CD4-positive, alpha-beta T cell treated with Interleukin-21 for 1 hour (primary cell): ENCODE measurements around the gene NMNAT3.

Experiments
- DNase-seq: peaks from one replicate; pipeline ENCODE4 v3.0.0-alpha.2; 2020

Gene NMNAT3

GRCh38 chr3:139674571-139675260 is 3.1 kb downstream of the NMNAT3 start:
- no peak for DNase-seq

- no peak for DNase-seq
Observed at GRCh38 chr3:139672884-139673283, 4.9 kb downstream of the NMNAT3 start.

- no peak for DNase-seq
Observed at GRCh38 chr3:139671863-139672646, 5.7 kb downstream of the NMNAT3 start.

GRCh38 chr3:139671107-139671506 is 6.7 kb downstream of the NMNAT3 start:
- no peak for DNase-seq

- DNase-seq: no peak
Observed at GRCh38 chr3:139670196-139670595, 7.6 kb downstream of the NMNAT3 start.

- no peak for DNase-seq
Observed at GRCh38 chr3:139668332-139668731, 9.4 kb downstream of the NMNAT3 start.

GRCh38 chr3:139664958-139665357 is 12.8 kb downstream of the NMNAT3 start:
- no peak for DNase-seq

- DNase-seq: no peak
Observed at GRCh38 chr3:139660269-139660668, 17.5 kb downstream of the NMNAT3 start.

GRCh38 chr3:139659511-139659910 is 18.3 kb downstream of the NMNAT3 start:
- no peak for DNase-seq

GRCh38 chr3:139657936-139658335 is 19.8 kb downstream of the NMNAT3 start:
- no peak for DNase-seq

GRCh38 chr3:139657434-139657833 is 20.3 kb downstream of the NMNAT3 start:
- DNase-seq: no peak

GRCh38 chr3:139655909-139656595 is 21.7 kb downstream of the NMNAT3 start:
- no peak for DNase-seq

GRCh38 chr3:139654637-139655365 is 23.0 kb downstream of the NMNAT3 start:
- no peak for DNase-seq

- no peak for DNase-seq
Observed at GRCh38 chr3:139653582-139653981, 24.2 kb downstream of the NMNAT3 start.

GRCh38 chr3:139652561-139652960 is 25.2 kb downstream of the NMNAT3 start:
- DNase-seq: no peak

GRCh38 chr3:139647866-139648435 is 29.8 kb downstream of the NMNAT3 start:
- DNase-seq: no peak

GRCh38 chr3:139646512-139646911 is 31.3 kb downstream of the NMNAT3 start:
- DNase-seq: no peak

GRCh38 chr3:139642996-139643395 is 34.8 kb downstream of the NMNAT3 start:
- no peak for DNase-seq

- no peak for DNase-seq
Observed at GRCh38 chr3:139640456-139640855, 37.3 kb downstream of the NMNAT3 start.

GRCh38 chr3:139639662-139640061 is 38.1 kb downstream of the NMNAT3 start:
- DNase-seq: no peak

GRCh38 chr3:139638518-139638917 is 39.3 kb downstream of the NMNAT3 start:
- no peak for DNase-seq

- DNase-seq: no peak
Observed at GRCh38 chr3:139636511-139636910, 41.3 kb downstream of the NMNAT3 start.

- no peak for DNase-seq
Observed at GRCh38 chr3:139634111-139634635, 43.6 kb downstream of the NMNAT3 start.
